ENCODE results near the gene ATG7. TPM values are rescaled to one million over a fixed set of nuclear protein-coding genes. Genes with fewer than 3 reads are reported as not detected.
"Not testable (repeated sequence)": the region's sequence is repeated elsewhere in the genome, so short reads cannot be mapped to it uniquely, and the experiment has no call there.

ATG7 gene
- total RNA-seq, 2 donors from 2014 or later = 34.0 to 36.9 TPM

- H3K4me3 Mint-ChIP-seq = no peak overlapping the region
- ATAC-seq = no peak
- H3K36me3 Mint-ChIP-seq (ENCODE audit: low read depth) = no peaks in the 10 kb centered on the region
Measured at GRCh38 chr3:11244121-11244677, 28.0 kb upstream of the ATG7 start.

GRCh38 chr3:11245276-11245675 is 26.9 kb upstream of the ATG7 start:
- Mint-ChIP-seq H3K27ac (no peak overlapping the region), H3K4me3 (no peak overlapping the region), H3K36me3 (ENCODE audit: low read depth) (no peaks in the 10 kb centered on the region), H3K27me3 (peaks cover 31% of the 10 kb centered on the region), H3K4me1 (peaks cover under 1% of the 10 kb centered on the region)
- H3K9me3 ChIP-seq (ENCODE audit: control insufficient read depth, low read length, poor library complexity, severe bottlenecking) = no peaks in the 10 kb centered on the region
- no peak for ATAC-seq
- DNase-seq = no peak

More at GRCh38 chr3:11244121-11244677, 28.0 kb upstream of the ATG7 start:
- DNase-seq = no peak
- Mint-ChIP-seq H3K27me3 (peaks cover 31% of the 10 kb centered on the region), H3K4me1 (no peaks in the 10 kb centered on the region), H3K27ac (no peak overlapping the region)
- H3K9me3 ChIP-seq (ENCODE audit: control insufficient read depth, low read length, poor library complexity, severe bottlenecking) = no peaks in the 10 kb centered on the region

- H3K9me3 ChIP-seq (ENCODE audit: control insufficient read depth, low read length, poor library complexity, severe bottlenecking) = no peaks in the 10 kb centered on the region
- Mint-ChIP-seq H3K36me3 (ENCODE audit: low read depth) (no peaks in the 10 kb centered on the region), H3K4me1 (peaks cover 8% of the 10 kb centered on the region), H3K4me3 (no peak overlapping the region), H3K27ac (no peak overlapping the region), H3K27me3 (peaks cover 27% of the 10 kb centered on the region)
- ATAC-seq (no peak), DNase-seq (no peak)
Measured at GRCh38 chr3:11245827-11246662, 26.2 kb upstream of the ATG7 start.

GRCh38 chr3:11246663-11246970 is 25.6 kb upstream of the ATG7 start:
- Mint-ChIP-seq H3K27ac (no peak overlapping the region), H3K36me3 (ENCODE audit: low read depth) (no peaks in the 10 kb centered on the region), H3K27me3 (peaks cover 25% of the 10 kb centered on the region), H3K4me3 (no peak overlapping the region), H3K4me1 (peaks cover 12% of the 10 kb centered on the region)
- H3K9me3 ChIP-seq (ENCODE audit: control insufficient read depth, low read length, poor library complexity, severe bottlenecking) = no peaks in the 10 kb centered on the region
- no peak for ATAC-seq
- DNase-seq = no peak

GRCh38 chr3:11247362-11247761 is 24.8 kb upstream of the ATG7 start:
- Mint-ChIP-seq H3K4me3 (no peak overlapping the region), H3K27ac (no peak overlapping the region), H3K36me3 (ENCODE audit: low read depth) (no peaks in the 10 kb centered on the region), H3K4me1 (peaks cover 16% of the 10 kb centered on the region), H3K27me3 (peaks cover 20% of the 10 kb centered on the region)
- no peak for ATAC-seq
- no peak for DNase-seq
- no peaks in the 10 kb centered on the region for H3K9me3 ChIP-seq (ENCODE audit: control insufficient read depth, low read length, poor library complexity, severe bottlenecking)

GRCh38 chr3:11248596-11248995 is 23.6 kb upstream of the ATG7 start:
- Mint-ChIP-seq H3K4me3 (no peak overlapping the region), H3K27me3 (peaks cover 15% of the 10 kb centered on the region), H3K4me1 (peaks cover 16% of the 10 kb centered on the region), H3K36me3 (ENCODE audit: low read depth) (no peaks in the 10 kb centered on the region), H3K27ac (no peak overlapping the region)
- H3K9me3 ChIP-seq (ENCODE audit: control insufficient read depth, low read length, poor library complexity, severe bottlenecking) = no peaks in the 10 kb centered on the region
- no peak for DNase-seq
- no peak for ATAC-seq

- ATAC-seq (peak; percentile 61), DNase-seq (no peak)
- peak overlapping the region; percentile 19 for H3K4me3 Mint-ChIP-seq
- no peaks in the 10 kb centered on the region for H3K9me3 ChIP-seq (ENCODE audit: control insufficient read depth, low read length, poor library complexity, severe bottlenecking)
- H3K36me3 Mint-ChIP-seq (ENCODE audit: low read depth) = no peaks in the 10 kb centered on the region
- peak overlapping the region; percentile 47 for H3K27ac Mint-ChIP-seq
- H3K4me1 Mint-ChIP-seq = peaks cover 19% of the 10 kb centered on the region
- peaks cover 21% of the 10 kb centered on the region for H3K27me3 Mint-ChIP-seq
Measured at GRCh38 chr3:11250902-11251806, 21.0 kb upstream of the ATG7 start.

GRCh38 chr3:11251807-11252176 is 20.4 kb upstream of the ATG7 start:
- peak overlapping the region; percentile 47 for H3K27ac Mint-ChIP-seq
- H3K4me3 Mint-ChIP-seq = peak overlapping the region; percentile 19
- H3K27me3 Mint-ChIP-seq = peaks cover 22% of the 10 kb centered on the region
- H3K4me1 Mint-ChIP-seq = peaks cover 19% of the 10 kb centered on the region
- DNase-seq (no peak), ATAC-seq (no peak)
- H3K9me3 ChIP-seq (ENCODE audit: control insufficient read depth, low read length, poor library complexity, severe bottlenecking) = no peaks in the 10 kb centered on the region
- H3K36me3 Mint-ChIP-seq (ENCODE audit: low read depth) = no peaks in the 10 kb centered on the region

GRCh38 chr3:11254876-11255275 is 17.3 kb upstream of the ATG7 start:
- Mint-ChIP-seq H3K4me1 (peaks cover 19% of the 10 kb centered on the region), H3K27ac (no peak overlapping the region), H3K4me3 (no peak overlapping the region), H3K27me3 (peaks cover 24% of the 10 kb centered on the region), H3K36me3 (ENCODE audit: low read depth) (no peaks in the 10 kb centered on the region)
- ATAC-seq (no peak), DNase-seq (no peak)
- H3K9me3 ChIP-seq (ENCODE audit: control insufficient read depth, low read length, poor library complexity, severe bottlenecking) = no peaks in the 10 kb centered on the region

- H3K4me1 Mint-ChIP-seq = peaks cover 16% of the 10 kb centered on the region
- DNase-seq; H3K9me3 ChIP-seq (ENCODE audit: control insufficient read depth, low read length, poor library complexity, severe bottlenecking); H3K27ac Mint-ChIP-seq; H3K4me3 Mint-ChIP-seq; ATAC-seq; H3K36me3 Mint-ChIP-seq (ENCODE audit: low read depth): not testable (repeated sequence)
- H3K27me3 Mint-ChIP-seq = peaks cover 24% of the 10 kb centered on the region
Measured at GRCh38 chr3:11255537-11255936, 16.7 kb upstream of the ATG7 start.

GRCh38 chr3:11258958-11259357 is 13.2 kb upstream of the ATG7 start:
- ATAC-seq = no peak
- H3K4me1 Mint-ChIP-seq = peaks cover 3% of the 10 kb centered on the region
- peaks cover 30% of the 10 kb centered on the region for H3K27me3 Mint-ChIP-seq
- no peak overlapping the region for H3K4me3 Mint-ChIP-seq
- no peak overlapping the region for H3K27ac Mint-ChIP-seq
- no peaks in the 10 kb centered on the region for H3K36me3 Mint-ChIP-seq (ENCODE audit: low read depth)
- DNase-seq = no peak
- H3K9me3 ChIP-seq (ENCODE audit: control insufficient read depth, low read length, poor library complexity, severe bottlenecking) = no peaks in the 10 kb centered on the region

- DNase-seq (no peak), ATAC-seq (no peak)
- Mint-ChIP-seq H3K4me1 (peaks cover 3% of the 10 kb centered on the region), H3K4me3 (no peak overlapping the region), H3K27ac (no peak overlapping the region), H3K27me3 (peaks cover 38% of the 10 kb centered on the region), H3K36me3 (ENCODE audit: low read depth) (no peaks in the 10 kb centered on the region)
- no peaks in the 10 kb centered on the region for H3K9me3 ChIP-seq (ENCODE audit: control insufficient read depth, low read length, poor library complexity, severe bottlenecking)
Measured at GRCh38 chr3:11260460-11260859, 11.7 kb upstream of the ATG7 start.

- ATAC-seq (no peak), DNase-seq (no peak)
- Mint-ChIP-seq H3K4me3 (no peak overlapping the region), H3K36me3 (ENCODE audit: low read depth) (peaks cover 1% of the 10 kb centered on the region), H3K4me1 (peaks cover 14% of the 10 kb centered on the region), H3K27ac (no peak overlapping the region), H3K27me3 (peaks cover 15% of the 10 kb centered on the region)
- H3K9me3 ChIP-seq (ENCODE audit: control insufficient read depth, low read length, poor library complexity, severe bottlenecking) = no peaks in the 10 kb centered on the region
Measured at GRCh38 chr3:11269007-11269406, 3.2 kb upstream of the ATG7 start.
